ENCODE measurements around the gene ATF3.

The ATF3 gene

GRCh38 chr1:212615201-212615470 is 6.6 kb downstream of the ATF3 start:
- TF ChIP-seq MAX (IDR thresholded peaks at IDR 0.05; ENCODE audit: low read depth, low read length) (no peak), MYC (IDR thresholded peaks at IDR 0.05; ENCODE audit: low read depth, low read length) (no peak), POLR2A (IDR thresholded peaks at IDR 0.05; ENCODE audit: extremely low read depth, insufficient read length) (no peak), CTCF (IDR thresholded peaks at IDR 0.05; ENCODE audit: low read depth, low read length) (no peak)
- no peak for DNase-seq (ENCODE audit: low read depth)
- no peak overlapping the region for H3K4me3 ChIP-seq (ENCODE audit: low read depth, low read length)

GRCh38 chr1:212618466-212619210 is 10.1 kb downstream of the ATF3 start:
- TF ChIP-seq MAX (IDR thresholded peaks at IDR 0.05; ENCODE audit: low read depth, low read length) (no peak), CTCF (IDR thresholded peaks at IDR 0.05; ENCODE audit: low read depth, low read length) (no peak), POLR2A (IDR thresholded peaks at IDR 0.05; ENCODE audit: extremely low read depth, insufficient read length) (no peak), MYC (IDR thresholded peaks at IDR 0.05; ENCODE audit: low read depth, low read length) (no peak)
- H3K4me3 ChIP-seq (ENCODE audit: low read depth, low read length): no peak overlapping the region
- no peak for DNase-seq (ENCODE audit: low read depth)

GRCh38 chr1:212620293-212620692 is 11.7 kb downstream of the ATF3 start:
- H3K4me3 ChIP-seq (ENCODE audit: low read depth, low read length): no peak overlapping the region
- no peak for DNase-seq (ENCODE audit: low read depth)
- no peak for TF ChIP-seq CTCF (IDR thresholded peaks at IDR 0.05; ENCODE audit: low read depth, low read length)
- TF ChIP-seq MAX (IDR thresholded peaks at IDR 0.05; ENCODE audit: low read depth, low read length): no peak
- TF ChIP-seq POLR2A (IDR thresholded peaks at IDR 0.05; ENCODE audit: extremely low read depth, insufficient read length): no peak
- no peak for TF ChIP-seq MYC (IDR thresholded peaks at IDR 0.05; ENCODE audit: low read depth, low read length)

- DNase-seq (ENCODE audit: low read depth): no peak
- TF ChIP-seq CTCF (IDR thresholded peaks at IDR 0.05; ENCODE audit: low read depth, low read length) (no peak), MYC (IDR thresholded peaks at IDR 0.05; ENCODE audit: low read depth, low read length) (no peak), POLR2A (IDR thresholded peaks at IDR 0.05; ENCODE audit: extremely low read depth, insufficient read length) (no peak), MAX (IDR thresholded peaks at IDR 0.05; ENCODE audit: low read depth, low read length) (no peak)
- H3K4me3 ChIP-seq (ENCODE audit: low read depth, low read length): no peak overlapping the region
These were observed 12.7 kb downstream of the ATF3 start for GRCh38 chr1:212621043-212621948.

- H3K4me3 ChIP-seq (ENCODE audit: low read depth, low read length): no peak overlapping the region
- TF ChIP-seq POLR2A (IDR thresholded peaks at IDR 0.05; ENCODE audit: extremely low read depth, insufficient read length): no peak
- no peak for TF ChIP-seq MYC (IDR thresholded peaks at IDR 0.05; ENCODE audit: low read depth, low read length)
- no peak for TF ChIP-seq CTCF (IDR thresholded peaks at IDR 0.05; ENCODE audit: low read depth, low read length)
- no peak for TF ChIP-seq MAX (IDR thresholded peaks at IDR 0.05; ENCODE audit: low read depth, low read length)
- no peak for DNase-seq (ENCODE audit: low read depth)
These were observed 13.4 kb downstream of the ATF3 start for GRCh38 chr1:212621949-212622305.
